Naive B cell (primary cell): ENCODE measurements around the gene LRP1. TPM values are rescaled to one million over a fixed set of nuclear protein-coding genes. Genes with fewer than 3 reads are reported as not detected.

Experiments
- ATAC-seq, 2 donors: fragments of 150-1000 bp; cut with Tn5 transposase; 2 replicates each; pipeline ENCODE4 v1.10.0; 2021; ENCODE audit warnings: low read depth in 2 of 2, mild to moderate bottlenecking in 2 of 2, moderate library complexity in 2 of 2
- DNase-seq: peaks from one replicate; pipeline ENCODE4 v3.0.0; 2022
- H3K27ac Mint-ChIP-seq, 6 donors: one replicate each; pipeline ENCODE4 v1.8.0; 2020 to 2022; ENCODE audit warnings: mild to moderate bottlenecking in 6 of 6, mixed read lengths in 6 of 6, moderate library complexity in 5 of 6, inconsistent platforms in 2 of 6
- H3K27me3 Mint-ChIP-seq, 3 donors: one replicate each; pipeline ENCODE4 v1.8.0; 2021 to 2022; ENCODE audit warnings: mixed read lengths in 3 of 3, mild to moderate bottlenecking in 1 of 3
- H3K36me3 Mint-ChIP-seq, 2 donors: one replicate each; pipeline ENCODE4 v1.8.0; 2020 to 2022; ENCODE audit warnings: mixed read lengths in 2 of 2, inconsistent platforms in 1 of 2, mild to moderate bottlenecking in 1 of 2
- H3K4me1 Mint-ChIP-seq, 3 donors: one replicate each; pipeline ENCODE4 v1.8.0; 2020 to 2022; ENCODE audit warnings: mixed read lengths in 3 of 3, inconsistent platforms in 1 of 3, mild to moderate bottlenecking in 1 of 3, moderate library complexity in 1 of 3
- H3K4me3 Mint-ChIP-seq, 8 donors: one replicate each; pipeline ENCODE4 v1.8.0; 2020 to 2022; ENCODE audit warnings: mild to moderate bottlenecking in 8 of 8, mixed read lengths in 8 of 8, moderate library complexity in 8 of 8, inconsistent platforms in 2 of 8
- H3K9me3 Mint-ChIP-seq, 7 donors: one replicate each; pipeline ENCODE4 v1.8.0; 2020 to 2022; ENCODE audit warnings: mixed read lengths in 7 of 7, mild to moderate bottlenecking in 5 of 7, inconsistent platforms in 2 of 7, moderate library complexity in 1 of 7
- polyA plus RNA-seq, 6 donors: library from polyadenylated mRNA; unstranded; fragments of 300-500 nt; fragmentation: Illumina TruSeq; gene quantifications; one replicate each; pipeline ENCODE4 v1.2.3, GENCODE V29; 2021; ENCODE audit warnings: low read depth in 6 of 6

Gene LRP1
- polyA plus RNA-seq, 6 donors from 2014 or later: 0.04 to 0.55 (median 0.09) TPM; not detected in 3

GRCh38 chr12:57223191-57224165 lies 95.2 kb downstream of the LRP1 start:
- Mint-ChIP-seq H3K4me3 (peak overlapping the region in 5 of 8 donors; percentile 4 to 80 (median 61)), H3K4me1 (peaks cover 66 to 89% (median 75%) of the 10 kb centered on the region in 3 donors)

GRCh38 chr12:57224278-57224972 lies 96.1 kb downstream of the LRP1 start:
- DNase-seq: no peak
- peaks cover 0 to 17% of the 10 kb centered on the region in 2 donors for H3K36me3 Mint-ChIP-seq
- peaks cover 41 to 68% (median 61%) of the 10 kb centered on the region in 3 donors for H3K27me3 Mint-ChIP-seq
- H3K4me3 Mint-ChIP-seq: peak overlapping the region; percentile 19 to 77 (median 54)
- peaks cover 0 to 5% (median 0%) of the 10 kb centered on the region in 7 donors for H3K9me3 Mint-ChIP-seq
- H3K4me1 Mint-ChIP-seq: peaks cover 64 to 87% (median 75%) of the 10 kb centered on the region in 3 donors
- no peak for ATAC-seq
- H3K27ac Mint-ChIP-seq: peak overlapping the region in 4 of 6 donors; percentile 23 to 72 (median 30)

More at GRCh38 chr12:57223191-57224165, 95.2 kb downstream of the LRP1 start:
- DNase-seq (no peak), ATAC-seq (no peak)
- peaks cover 0 to 5% (median 0%) of the 10 kb centered on the region in 7 donors for H3K9me3 Mint-ChIP-seq
- H3K36me3 Mint-ChIP-seq: peaks cover 0 to 17% of the 10 kb centered on the region in 2 donors
- peaks cover 46 to 78% (median 70%) of the 10 kb centered on the region in 3 donors for H3K27me3 Mint-ChIP-seq
- H3K27ac Mint-ChIP-seq: peak overlapping the region in 4 of 6 donors; percentile 29 to 79 (median 66)

GRCh38 chr12:57224973-57225679 lies 96.8 kb downstream of the LRP1 start:
- ATAC-seq: peak; percentile 64 to 74
- H3K36me3 Mint-ChIP-seq: peaks cover 0 to 19% of the 10 kb centered on the region in 2 donors
- peaks cover 66 to 89% (median 78%) of the 10 kb centered on the region in 3 donors for H3K4me1 Mint-ChIP-seq
- H3K27me3 Mint-ChIP-seq: peaks cover 35 to 61% (median 54%) of the 10 kb centered on the region in 3 donors
- peak overlapping the region in 5 of 6 donors; percentile 23 to 95 (median 90) for H3K27ac Mint-ChIP-seq
- H3K4me3 Mint-ChIP-seq: peak overlapping the region in 7 of 8 donors; percentile 44 to 88 (median 72)
- DNase-seq: peak; percentile 73
- H3K9me3 Mint-ChIP-seq: peaks cover 0 to 5% (median 0%) of the 10 kb centered on the region in 7 donors

- ATAC-seq: no peak
Measured at GRCh38 chr12:57225680-57226210, 97.5 kb downstream of the LRP1 start.

GRCh38 chr12:57226588-57227314 lies 98.5 kb downstream of the LRP1 start:
- peaks cover 0 to 11% of the 10 kb centered on the region in 2 donors for H3K36me3 Mint-ChIP-seq
- peaks cover 0 to 5% (median 0%) of the 10 kb centered on the region in 7 donors for H3K9me3 Mint-ChIP-seq
- peaks cover 62 to 91% (median 81%) of the 10 kb centered on the region in 3 donors for H3K4me1 Mint-ChIP-seq
- peak overlapping the region in 4 of 6 donors; percentile 16 to 90 (median 78) for H3K27ac Mint-ChIP-seq
- H3K4me3 Mint-ChIP-seq: peak overlapping the region; percentile 66 to 88 (median 76)
- no peak for DNase-seq
- peaks cover 25 to 45% (median 39%) of the 10 kb centered on the region in 3 donors for H3K27me3 Mint-ChIP-seq
- no peak for ATAC-seq

More at GRCh38 chr12:57225680-57226210, 97.5 kb downstream of the LRP1 start:
- peak overlapping the region in 5 of 6 donors; percentile 23 to 95 (median 90) for H3K27ac Mint-ChIP-seq
- H3K4me1 Mint-ChIP-seq: peaks cover 68 to 91% (median 81%) of the 10 kb centered on the region in 3 donors
- no peak for DNase-seq
- peaks cover 0 to 21% of the 10 kb centered on the region in 2 donors for H3K36me3 Mint-ChIP-seq
- peaks cover 32 to 55% (median 49%) of the 10 kb centered on the region in 3 donors for H3K27me3 Mint-ChIP-seq
- peak overlapping the region in 7 of 8 donors; percentile 24 to 88 (median 72) for H3K4me3 Mint-ChIP-seq
- peaks cover 0 to 5% (median 0%) of the 10 kb centered on the region in 7 donors for H3K9me3 Mint-ChIP-seq

- peaks cover 0 to 5% (median 0%) of the 10 kb centered on the region in 7 donors for H3K9me3 Mint-ChIP-seq
- DNase-seq (no peak), ATAC-seq (no peak)
- peaks cover 0 to 7% of the 10 kb centered on the region in 2 donors for H3K36me3 Mint-ChIP-seq
- peaks cover 57 to 89% (median 80%) of the 10 kb centered on the region in 3 donors for H3K4me1 Mint-ChIP-seq
- H3K27ac Mint-ChIP-seq: peak overlapping the region in 4 of 6 donors; percentile 17 to 90 (median 50)
- peak overlapping the region in 7 of 8 donors; percentile 31 to 85 (median 78) for H3K4me3 Mint-ChIP-seq
- H3K27me3 Mint-ChIP-seq: peaks cover 19 to 37% (median 32%) of the 10 kb centered on the region in 3 donors
Measured at GRCh38 chr12:57227315-57228115, 99.2 kb downstream of the LRP1 start.

- DNase-seq: no peak
- H3K4me1 Mint-ChIP-seq: peaks cover 58 to 88% (median 80%) of the 10 kb centered on the region in 3 donors
- ATAC-seq: no peak
- peak overlapping the region; percentile 93 to 97 (median 96) for H3K27ac Mint-ChIP-seq
- H3K9me3 Mint-ChIP-seq: peaks cover 0 to 5% (median 0%) of the 10 kb centered on the region in 7 donors
- peaks cover 10 to 21% (median 15%) of the 10 kb centered on the region in 3 donors for H3K27me3 Mint-ChIP-seq
- H3K36me3 Mint-ChIP-seq: peaks cover 1 to 23% of the 10 kb centered on the region in 2 donors
- peak overlapping the region; percentile 96 to 99 (median 98) for H3K4me3 Mint-ChIP-seq
Measured at GRCh38 chr12:57229046-57229633, 100.9 kb downstream of the LRP1 start.

- Mint-ChIP-seq H3K27me3 (peaks cover 9 to 16% (median 10%) of the 10 kb centered on the region in 3 donors), H3K4me1 (peaks cover 64 to 88% (median 87%) of the 10 kb centered on the region in 3 donors), H3K27ac (peak within 1 kb of the TSS; percentile 93 to 97 (median 96)), H3K36me3 (peaks cover 6 to 30% of the 10 kb centered on the region in 2 donors), H3K9me3 (peaks cover 0 to 5% (median 0%) of the 10 kb centered on the region in 7 donors), H3K4me3 (peak within 1 kb of the TSS; percentile 96 to 99 (median 98))
- peak; percentile 90 for DNase-seq
- peak; percentile 19 to 39 for ATAC-seq
Measured at GRCh38 chr12:57229634-57230380, 101.5 kb downstream of the LRP1 start, which contains the start of gene SHMT2. TSS of gene SHMT2 (plus strand) at chr12:57229711. CDS start at chr12:57229779, 68 bp downstream.

- peaks cover 66 to 88% (median 88%) of the 10 kb centered on the region in 3 donors for H3K4me1 Mint-ChIP-seq
- H3K27me3 Mint-ChIP-seq: peaks cover 3 to 13% (median 6%) of the 10 kb centered on the region in 3 donors
- peaks cover 0 to 2% (median 0%) of the 10 kb centered on the region in 7 donors for H3K9me3 Mint-ChIP-seq
- H3K4me3 Mint-ChIP-seq: peak overlapping the region; percentile 96 to 99 (median 98)
- H3K27ac Mint-ChIP-seq: peak overlapping the region in 4 of 6 donors; percentile 66 to 93 (median 84)
- peaks cover 6 to 30% of the 10 kb centered on the region in 2 donors for H3K36me3 Mint-ChIP-seq
- no peak for DNase-seq
- no peak for ATAC-seq
Measured at GRCh38 chr12:57230381-57231155, 102.3 kb downstream of the LRP1 start.
